ENCODE results near the gene DPP6.

DPP6 gene

GRCh38 chr7:154680894-154681659, 628.9 kb downstream of the DPP6 start:
- Histone ChIP-seq H3K36me3 (ENCODE audit: control insufficient read depth, insufficient read depth, low read length) (no peaks in the 10 kb centered on the region), H3K9ac (ENCODE audit: low read depth, low read length) (no peak overlapping the region), H3K27me3 (ENCODE audit: control insufficient read depth, insufficient read depth, low read length) (no peaks in the 10 kb centered on the region), H3K4me1 (ENCODE audit: control insufficient read depth, insufficient read depth, low read length) (peaks cover 12% of the 10 kb centered on the region; the same call in 1 of the 2 replicates), H3K27ac (ENCODE audit: low read depth, low read length) (no peak overlapping the region), H3K4me3 (ENCODE audit: low read depth, low read length) (no peak overlapping the region), H3K9me3 (ENCODE audit: control insufficient read depth, insufficient read depth, low read length) (no peaks in the 10 kb centered on the region)

DNA sequence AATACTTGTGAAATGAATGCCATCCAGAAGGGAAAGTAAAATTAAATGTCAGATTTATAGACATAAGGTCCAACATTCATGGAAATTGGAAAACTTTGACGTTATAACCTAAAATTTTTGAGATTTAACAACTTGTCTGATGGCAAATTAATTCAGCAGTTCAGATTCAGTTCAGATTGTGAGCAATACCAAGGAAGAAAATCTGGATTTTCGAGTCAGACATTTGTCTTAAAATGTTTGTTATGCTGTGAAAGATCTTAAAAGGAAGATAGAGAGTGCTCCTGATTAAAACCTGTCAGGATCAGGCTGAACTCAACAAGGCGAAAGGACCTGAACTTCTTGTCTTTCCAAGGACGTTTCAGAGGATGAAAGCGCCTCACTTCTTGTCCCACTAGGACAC, 629.8 kb downstream of the DPP6 start:
- H3K27me3 ChIP-seq (ENCODE audit: control insufficient read depth, insufficient read depth, low read length), result no peaks in the 10 kb centered on the region
- H3K27ac ChIP-seq (ENCODE audit: low read depth, low read length), result no peak overlapping the region
- no peaks in the 10 kb centered on the region for H3K36me3 ChIP-seq (ENCODE audit: control insufficient read depth, insufficient read depth, low read length)
- H3K9me3 ChIP-seq (ENCODE audit: control insufficient read depth, insufficient read depth, low read length), result no peaks in the 10 kb centered on the region
- H3K9ac ChIP-seq (ENCODE audit: low read depth, low read length), result no peak overlapping the region
- peaks cover 12% of the 10 kb centered on the region; the same call in 1 of the 2 replicates for H3K4me1 ChIP-seq (ENCODE audit: control insufficient read depth, insufficient read depth, low read length)
- no peak overlapping the region for H3K4me3 ChIP-seq (ENCODE audit: low read depth, low read length)

GRCh38 chr7:154684666-154685563, 632.7 kb downstream of the DPP6 start:
- no peaks in the 10 kb centered on the region for H3K9me3 ChIP-seq (ENCODE audit: control insufficient read depth, insufficient read depth, low read length)
- no peaks in the 10 kb centered on the region for H3K27me3 ChIP-seq (ENCODE audit: control insufficient read depth, insufficient read depth, low read length)
- H3K4me1 ChIP-seq (ENCODE audit: control insufficient read depth, insufficient read depth, low read length), result peaks cover 12% of the 10 kb centered on the region; the same call in 1 of the 2 replicates
- no peak overlapping the region for H3K4me3 ChIP-seq (ENCODE audit: low read depth, low read length)
- no peak overlapping the region for H3K27ac ChIP-seq (ENCODE audit: low read depth, low read length)
- H3K9ac ChIP-seq (ENCODE audit: low read depth, low read length), result no peak overlapping the region
- H3K36me3 ChIP-seq (ENCODE audit: control insufficient read depth, insufficient read depth, low read length), result no peaks in the 10 kb centered on the region

GRCh38 chr7:154685564-154685901, 633.3 kb downstream of the DPP6 start:
- Histone ChIP-seq H3K9me3 (ENCODE audit: control insufficient read depth, insufficient read depth, low read length) (no peaks in the 10 kb centered on the region), H3K9ac (ENCODE audit: low read depth, low read length) (no peak overlapping the region), H3K4me1 (ENCODE audit: control insufficient read depth, insufficient read depth, low read length) (peaks cover 12% of the 10 kb centered on the region; the same call in 1 of the 2 replicates), H3K4me3 (ENCODE audit: low read depth, low read length) (no peak overlapping the region), H3K27ac (ENCODE audit: low read depth, low read length) (no peak overlapping the region), H3K36me3 (ENCODE audit: control insufficient read depth, insufficient read depth, low read length) (no peaks in the 10 kb centered on the region), H3K27me3 (ENCODE audit: control insufficient read depth, insufficient read depth, low read length) (no peaks in the 10 kb centered on the region)

DNA sequence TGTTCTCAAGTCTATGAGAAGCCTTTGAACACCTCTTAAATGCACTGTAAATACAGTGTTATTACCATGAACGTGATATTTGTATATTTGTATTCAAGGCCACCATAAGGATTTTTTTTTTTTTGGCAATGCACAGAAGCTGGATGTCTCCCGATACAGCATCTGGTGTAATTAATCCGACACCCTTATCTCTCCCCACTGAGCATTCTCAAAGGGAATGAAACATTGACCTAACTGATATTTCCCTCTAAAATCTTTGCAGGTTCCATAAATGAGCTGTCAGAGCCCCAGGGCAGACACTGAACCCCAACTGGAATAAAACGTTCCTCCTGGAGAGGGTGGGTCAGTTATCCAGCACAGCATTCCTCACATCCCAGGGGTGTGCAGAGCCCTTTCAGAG, 634.1 kb downstream of the DPP6 start:
- Histone ChIP-seq H3K4me1 (ENCODE audit: control insufficient read depth, insufficient read depth, low read length) (peaks cover 9% of the 10 kb centered on the region; the same call in 1 of the 2 replicates), H3K9me3 (ENCODE audit: control insufficient read depth, insufficient read depth, low read length) (no peaks in the 10 kb centered on the region), H3K27ac (ENCODE audit: low read depth, low read length) (no peak overlapping the region), H3K9ac (ENCODE audit: low read depth, low read length) (no peak overlapping the region), H3K36me3 (ENCODE audit: control insufficient read depth, insufficient read depth, low read length) (no peaks in the 10 kb centered on the region), H3K4me3 (ENCODE audit: low read depth, low read length) (no peak overlapping the region), H3K27me3 (ENCODE audit: control insufficient read depth, insufficient read depth, low read length) (no peaks in the 10 kb centered on the region)

DNA sequence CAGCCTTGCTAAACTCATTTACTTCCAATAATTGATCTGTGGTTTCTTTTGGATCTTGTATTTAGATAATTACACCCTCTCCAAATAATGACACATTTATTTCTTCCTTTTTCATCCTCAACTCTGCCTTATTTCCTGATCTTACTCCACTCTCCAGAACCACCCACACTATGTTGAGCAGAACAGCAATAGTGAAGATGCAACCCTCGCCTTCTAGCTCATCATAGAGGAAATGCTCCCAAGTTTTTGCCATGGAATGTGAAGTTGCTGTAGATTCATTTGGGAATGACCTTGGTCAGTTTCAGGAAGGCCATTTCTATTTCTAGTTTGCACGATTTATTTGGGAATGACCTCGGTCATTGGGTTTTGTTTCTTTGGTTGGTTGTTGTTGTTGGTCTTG, 636.8 kb downstream of the DPP6 start:
- H3K36me3 ChIP-seq (ENCODE audit: control insufficient read depth, insufficient read depth, low read length), result no peaks in the 10 kb centered on the region
- H3K27me3 ChIP-seq (ENCODE audit: control insufficient read depth, insufficient read depth, low read length), result no peaks in the 10 kb centered on the region
- no peak overlapping the region for H3K4me3 ChIP-seq (ENCODE audit: low read depth, low read length)
- no peaks in the 10 kb centered on the region for H3K9me3 ChIP-seq (ENCODE audit: control insufficient read depth, insufficient read depth, low read length)
- H3K27ac ChIP-seq (ENCODE audit: low read depth, low read length), result no peak overlapping the region
- H3K9ac ChIP-seq (ENCODE audit: low read depth, low read length), result no peak overlapping the region
- no peaks in the 10 kb centered on the region for H3K4me1 ChIP-seq (ENCODE audit: control insufficient read depth, insufficient read depth, low read length)

GRCh38 chr7:154690411-154690810, 638.2 kb downstream of the DPP6 start:
- H3K4me1 ChIP-seq (ENCODE audit: control insufficient read depth, insufficient read depth, low read length), result no peaks in the 10 kb centered on the region
- no peak overlapping the region for H3K27ac ChIP-seq (ENCODE audit: low read depth, low read length)
- H3K27me3 ChIP-seq (ENCODE audit: control insufficient read depth, insufficient read depth, low read length), result no peaks in the 10 kb centered on the region
- H3K36me3 ChIP-seq (ENCODE audit: control insufficient read depth, insufficient read depth, low read length), result no peaks in the 10 kb centered on the region
- no peak overlapping the region for H3K4me3 ChIP-seq (ENCODE audit: low read depth, low read length)
- H3K9ac ChIP-seq (ENCODE audit: low read depth, low read length), result no peak overlapping the region
- H3K9me3 ChIP-seq (ENCODE audit: control insufficient read depth, insufficient read depth, low read length), result no peaks in the 10 kb centered on the region

DNA sequence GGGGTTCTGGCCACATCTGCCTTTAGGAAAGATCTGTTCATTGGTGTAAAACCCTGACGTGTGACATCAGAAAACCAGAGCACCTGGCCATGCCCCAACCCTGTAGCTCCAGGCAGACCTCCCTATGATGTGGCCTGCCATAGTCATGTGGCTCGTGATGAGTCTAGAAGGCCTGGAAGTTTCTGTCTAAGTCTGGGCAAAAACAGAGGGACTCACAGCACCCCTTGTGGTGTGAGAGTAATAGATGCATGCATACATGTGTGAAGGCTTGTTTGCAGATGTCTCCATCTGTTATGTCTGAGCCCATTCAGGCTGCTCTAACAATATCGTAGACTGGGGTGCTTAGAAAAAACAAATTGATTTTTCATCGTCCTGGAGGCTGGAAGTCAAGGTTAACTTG, 641.5 kb downstream of the DPP6 start:
- H3K9ac ChIP-seq (ENCODE audit: low read depth, low read length), result no peak overlapping the region
- no peaks in the 10 kb centered on the region for H3K27me3 ChIP-seq (ENCODE audit: control insufficient read depth, insufficient read depth, low read length)
- no peak overlapping the region for H3K4me3 ChIP-seq (ENCODE audit: low read depth, low read length)
- H3K27ac ChIP-seq (ENCODE audit: low read depth, low read length), result no peak overlapping the region
- no peaks in the 10 kb centered on the region for H3K4me1 ChIP-seq (ENCODE audit: control insufficient read depth, insufficient read depth, low read length)
- no peaks in the 10 kb centered on the region for H3K36me3 ChIP-seq (ENCODE audit: control insufficient read depth, insufficient read depth, low read length)
- no peaks in the 10 kb centered on the region for H3K9me3 ChIP-seq (ENCODE audit: control insufficient read depth, insufficient read depth, low read length)

GRCh38 chr7:154695836-154696235, 643.6 kb downstream of the DPP6 start:
- Histone ChIP-seq H3K9me3 (ENCODE audit: control insufficient read depth, insufficient read depth, low read length) (no peaks in the 10 kb centered on the region), H3K9ac (ENCODE audit: low read depth, low read length) (no peak overlapping the region), H3K27me3 (ENCODE audit: control insufficient read depth, insufficient read depth, low read length) (no peaks in the 10 kb centered on the region), H3K4me1 (ENCODE audit: control insufficient read depth, insufficient read depth, low read length) (no peaks in the 10 kb centered on the region), H3K27ac (ENCODE audit: low read depth, low read length) (no peak overlapping the region), H3K4me3 (ENCODE audit: low read depth, low read length) (no peak overlapping the region), H3K36me3 (ENCODE audit: control insufficient read depth, insufficient read depth, low read length) (no peaks in the 10 kb centered on the region)

- H3K4me3 ChIP-seq (ENCODE audit: low read depth, low read length), result no peak overlapping the region
- no peaks in the 10 kb centered on the region for H3K27me3 ChIP-seq (ENCODE audit: control insufficient read depth, insufficient read depth, low read length)
- no peaks in the 10 kb centered on the region for H3K4me1 ChIP-seq (ENCODE audit: control insufficient read depth, insufficient read depth, low read length)
- no peaks in the 10 kb centered on the region for H3K36me3 ChIP-seq (ENCODE audit: control insufficient read depth, insufficient read depth, low read length)
- H3K27ac ChIP-seq (ENCODE audit: low read depth, low read length), result no peak overlapping the region
- H3K9me3 ChIP-seq (ENCODE audit: control insufficient read depth, insufficient read depth, low read length), result no peaks in the 10 kb centered on the region
- H3K9ac ChIP-seq (ENCODE audit: low read depth, low read length), result no peak overlapping the region
These were observed 644.4 kb downstream of the DPP6 start for GRCh38 chr7:154696556-154696955.

DNA sequence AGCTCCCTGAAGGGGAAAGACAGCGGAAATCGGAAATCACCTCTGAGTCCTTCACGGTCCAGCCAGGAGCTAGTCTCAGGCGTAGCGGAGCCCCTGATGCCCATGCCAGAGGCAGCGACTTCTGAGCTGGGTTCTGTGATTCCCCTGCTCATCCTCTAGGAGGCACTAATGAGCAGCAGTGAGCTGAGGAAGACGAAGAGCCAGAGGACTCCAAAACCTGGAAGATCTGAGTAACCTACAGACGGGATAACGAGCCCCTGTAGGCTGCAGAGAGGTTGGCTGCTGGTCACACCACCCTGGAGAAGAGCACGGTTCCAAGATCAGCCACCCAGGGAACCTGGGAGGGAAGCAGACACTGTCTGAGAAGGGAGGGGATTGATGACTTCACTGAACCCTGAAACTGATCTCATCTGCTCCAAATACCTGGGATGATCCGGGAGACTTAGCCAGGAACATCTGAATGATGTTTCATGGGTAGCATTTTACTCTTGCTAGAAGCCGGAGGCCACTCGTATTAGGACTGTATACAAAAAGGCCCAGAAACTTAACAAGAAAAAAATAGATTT, 646.6 kb downstream of the DPP6 start:
- Histone ChIP-seq H3K36me3 (ENCODE audit: control insufficient read depth, insufficient read depth, low read length) (no peaks in the 10 kb centered on the region), H3K27me3 (ENCODE audit: control insufficient read depth, insufficient read depth, low read length) (no peaks in the 10 kb centered on the region), H3K4me3 (ENCODE audit: low read depth, low read length) (no peak overlapping the region), H3K4me1 (ENCODE audit: control insufficient read depth, insufficient read depth, low read length) (no peaks in the 10 kb centered on the region), H3K27ac (ENCODE audit: low read depth, low read length) (no peak overlapping the region), H3K9ac (ENCODE audit: low read depth, low read length) (no peak overlapping the region), H3K9me3 (ENCODE audit: control insufficient read depth, insufficient read depth, low read length) (no peaks in the 10 kb centered on the region; the same call in none of the 2 replicates)
